HepG2 (cell line): ENCODE results near the gene CMTM2. TPM values are rescaled to one million over a fixed set of nuclear protein-coding genes. Genes with fewer than 3 reads are reported as not detected.

Experiments used
- BHLHE40 ChIP-seq: IDR thresholded peaks from 2 replicates; pipeline ENCODE4 v1.6.1; 2011; ENCODE audit warnings: low read length, improper control_type of control experiment
- FOXA3 ChIP-seq: IDR thresholded peaks from 2 replicates; pipeline ENCODE4 v1.6.1; 2016; ENCODE audit warnings: missing genetic modification reagents, missing compliant biosample characterization
- FOXJ3 ChIP-seq: sonication (generic); formaldehyde crosslinking; IDR thresholded peaks from 2 replicates; pipeline ENCODE4 v1.4.0; 2020; ENCODE audit warnings: missing genetic modification reagents, mild to moderate bottlenecking, borderline replicate concordance
- FOXK1 ChIP-seq: sonication (generic); formaldehyde crosslinking; IDR thresholded peaks from 2 replicates; pipeline ENCODE4 v1.4.0; 2020; ENCODE audit warnings: low read depth, missing genetic modification reagents, borderline replicate concordance
- LCORL ChIP-seq, 2 experiments: fragments of 450-650 bp in 1 of 2; sonication (generic) in 1 of 2; formaldehyde crosslinking in 1 of 2; IDR thresholded peaks; 2 replicates each; pipeline versions ENCODE4 v1.5.0 to v1.6.1; 2017 to 2020; ENCODE audit warnings: antibody characterized with exemption in 1 of 2, missing genetic modification reagents in 1 of 2
- MAFK ChIP-seq, 2 experiments: IDR thresholded peaks in 1 of 2; conservative IDR thresholded peaks in 1 of 2; 2 replicates each; pipeline ENCODE4 v1.6.1; 2011; ENCODE audit warnings: improper control_type of control experiment in 2 of 2, low read length in 2 of 2
- PBX3 ChIP-seq: sonication (generic); formaldehyde crosslinking; IDR thresholded peaks from 2 replicates; pipeline ENCODE4 v1.8.1; 2023; ENCODE audit warnings: missing genetic modification reagents, inconsistent platforms, borderline replicate concordance
- PHB2 ChIP-seq: fragments of 450-650 bp; IDR thresholded peaks from 2 replicates; pipeline ENCODE4 v1.6.1; 2018; ENCODE audit not compliant: partially characterized antibody
- POGZ ChIP-seq: sonication (generic); formaldehyde crosslinking; IDR thresholded peaks from 2 replicates; pipeline ENCODE4 v1.4.0; 2020; ENCODE audit warnings: mild to moderate bottlenecking, missing genetic modification reagents
- SMC3 ChIP-seq: IDR thresholded peaks from 2 replicates; pipeline ENCODE4 v1.6.1; 2011; ENCODE audit warnings: low read length, improper control_type of control experiment
- TBP ChIP-seq: sonication (generic); formaldehyde crosslinking; IDR thresholded peaks from 2 replicates; pipeline ENCODE4 v1.5.0; 2020; ENCODE audit warnings: missing genetic modification reagents
- TBX3 ChIP-seq: fragments of 450-650 bp; IDR thresholded peaks from 2 replicates; pipeline ENCODE4 v1.6.1; 2017; ENCODE audit warnings: antibody characterized with exemption, mild to moderate bottlenecking, inconsistent platforms, borderline replicate concordance
- TCF7 ChIP-seq: sonication (generic); IDR thresholded peaks from 2 replicates; pipeline ENCODE4 v1.6.1; 2016; ENCODE audit warnings: antibody characterized with exemption, low read depth
- ZFX ChIP-seq: sonication (generic); formaldehyde crosslinking; IDR thresholded peaks from 2 replicates; pipeline ENCODE4 v1.4.0; 2020; ENCODE audit warnings: mild to moderate bottlenecking, low read depth, missing genetic modification reagents, moderate library complexity
- ZNF136 ChIP-seq: sonication (generic); formaldehyde crosslinking; IDR thresholded peaks from 2 replicates; pipeline ENCODE4 v1.8.1; 2022; ENCODE audit warnings: low read depth, mild to moderate bottlenecking, moderate library complexity, missing genetic modification reagents
- ZNF253 ChIP-seq: sonication (generic); formaldehyde crosslinking; IDR thresholded peaks from 2 replicates; pipeline ENCODE4 v1.8.0; 2022; ENCODE audit warnings: mild to moderate bottlenecking, missing genetic modification reagents, borderline replicate concordance
- ZNF33B ChIP-seq: sonication (generic); formaldehyde crosslinking; IDR thresholded peaks from 2 replicates; pipeline ENCODE4 v1.5.1; 2020; ENCODE audit warnings: mild to moderate bottlenecking, missing genetic modification reagents
- ZNF564 ChIP-seq: sonication (generic); formaldehyde crosslinking; IDR thresholded peaks from 2 replicates; pipeline ENCODE4 v1.8.1; 2023; ENCODE audit warnings: mild to moderate bottlenecking, missing genetic modification reagents
- ZNF574 ChIP-seq: sonication (generic); formaldehyde crosslinking; IDR thresholded peaks from 2 replicates; pipeline ENCODE4 v1.4.0; 2020; ENCODE audit warnings: missing genetic modification reagents
- ZNF609 ChIP-seq: sonication (generic); formaldehyde crosslinking; IDR thresholded peaks from 2 replicates; pipeline ENCODE4 v1.4.0; 2020; ENCODE audit warnings: mild to moderate bottlenecking, missing genetic modification reagents, borderline replicate concordance
- ZNF737 ChIP-seq: sonication (generic); formaldehyde crosslinking; IDR thresholded peaks from 2 replicates; pipeline ENCODE4 v1.5.0; 2020; ENCODE audit warnings: missing genetic modification reagents, mild to moderate bottlenecking, borderline replicate concordance
- polyA plus RNA-seq, 8 experiments: library from polyadenylated mRNA; depleted of rRNA in 3 of 8; stranded (reverse) in 7 of 8; unstranded in 1 of 8; fragments of >200 nt; fragmentation: Illumina TruSeq in 4 of 8; extraction: Trizol in 4 of 8; gene quantifications; 2 replicates each; pipeline versions ENCODE4 v1.2.1 to v1.2.3, GENCODE V29; 2011 to 2016; ENCODE audit warnings: low read depth in 4 of 8, missing spikeins in 1 of 8, mixed read lengths in 1 of 8; ENCODE audit not compliant: insufficient read depth in 1 of 8
- total RNA-seq, 5 experiments: library from RNA; depleted of rRNA; stranded (reverse); fragments of >200 nt; fragmentation: Illumina TruSeq; extraction: Trizol; gene quantifications; 2 replicates each; pipeline ENCODE4 v1.2.3, GENCODE V29; 2016; ENCODE audit warnings: low read depth in 1 of 5

The CMTM2 gene
- total and polyA plus RNA-seq, 2 of the 13 experiments (the other 11 are each of a cell fraction or from before 2014, with no cell fraction given) = not detected

GRCh38 chr16:66549284-66550131, 29.8 kb upstream of the CMTM2 start, which contains the start of gene TK2 (continued):
- TF ChIP-seq ZNF564 (CRISPR knock-in tag) = peak; percentile 68; the same call in 1 of the 2 replicates
- TF ChIP-seq TBX3 = no peak
- TF ChIP-seq FOXK1 (CRISPR knock-in tag) = 0 out of 2 replicates have a peak, but pooled peaks have one; percentile 31
- no peak for TF ChIP-seq TCF7
- peak; percentile 65 for TF ChIP-seq ZNF33B (CRISPR knock-in tag)
- no peak for TF ChIP-seq FOXJ3 (CRISPR knock-in tag)
- TF ChIP-seq BHLHE40 = no peak
- TF ChIP-seq ZNF253 (CRISPR knock-in tag) = peak; percentile 85; the same call in 1 of the 2 replicates
- peak; percentile 82 for TF ChIP-seq ZNF574 (CRISPR knock-in tag)
- no peak for TF ChIP-seq LCORL (IDR thresholded peaks at IDR 0.05)
- TF ChIP-seq LCORL (CRISPR knock-in tag; IDR thresholded peaks at IDR 0.05) = peak; percentile 20; the same call in 1 of the 2 replicates
- TF ChIP-seq ZNF609 = peak; percentile 7; the same call in 1 of the 2 replicates
- TF ChIP-seq ZNF136 (CRISPR knock-in tag) = no peak
- TF ChIP-seq FOXA3 (CRISPR knock-in tag) = no peak
- no peak for TF ChIP-seq PHB2
- peak; percentile 48; the same call in 1 of the 2 replicates for TF ChIP-seq POGZ (CRISPR knock-in tag)
- TF ChIP-seq MAFK (conservative IDR thresholded peaks at IDR 0.05 in 1 of 2, IDR thresholded peaks at IDR 0.05 in 1 of 2; ENCODE audit: low read length in 2 of 2) = no peak
- TF ChIP-seq ZNF737 = no peak
- no peak for TF ChIP-seq TBP (CRISPR knock-in tag)
- no peak for TF ChIP-seq PBX3 (CRISPR knock-in tag)
- peak; percentile 95 for TF ChIP-seq ZFX (CRISPR knock-in tag)
- no peak for TF ChIP-seq SMC3
